Astrocyte (in vitro differentiated cells and primary cell): ENCODE measurements around the gene MCM8. TPM values are rescaled to one million over a fixed set of nuclear protein-coding genes. Genes with fewer than 3 reads are reported as not detected.

Source experiments
- DNase-seq: peaks from one replicate; pipeline ENCODE4 v3.0.0-alpha.2; 2010; ENCODE audit warnings: low read depth
- FAIRE-seq: peaks from 2 replicates; lab custom pipeline; 2011; peaks lifted over from hg19 to GRCh38; lab: Jason Lieb, UNC
- H2AFZ ChIP-seq: 2 replicates; pipeline ENCODE4 v1.6.0; 2012; ENCODE audit warnings: low read depth, low read length, inconsistent platforms
- H3K27ac ChIP-seq: 2 replicates; pipeline ENCODE4 v1.5.1; 2011; ENCODE audit warnings: low read depth, low read length, inconsistent platforms
- H3K27me3 ChIP-seq: 2 replicates; pipeline ENCODE4 v1.6.0; 2011; ENCODE audit warnings: low read length, inconsistent platforms; ENCODE audit not compliant: insufficient read depth
- H3K36me3 ChIP-seq: 2 replicates; pipeline ENCODE4 v1.5.1; 2011; ENCODE audit warnings: low read length, inconsistent platforms; ENCODE audit not compliant: insufficient read depth
- H3K4me1 ChIP-seq: 2 replicates; pipeline ENCODE4 v1.5.1; 2011; ENCODE audit warnings: low read length, inconsistent platforms; ENCODE audit not compliant: insufficient read depth
- H3K4me2 ChIP-seq: 2 replicates; pipeline ENCODE4 v1.6.0; 2012; ENCODE audit warnings: low read length, inconsistent platforms
- H3K4me3 ChIP-seq: 2 replicates; pipeline ENCODE4 v1.5.1; 2011; ENCODE audit warnings: low read depth, mild to moderate bottlenecking, low read length, inconsistent platforms; ENCODE audit not compliant: insufficient read depth
- H3K79me2 ChIP-seq: 2 replicates; pipeline ENCODE4 v1.6.0; 2012; ENCODE audit warnings: mild to moderate bottlenecking, low read length, inconsistent platforms; ENCODE audit not compliant: insufficient read depth
- H3K9ac ChIP-seq: 2 replicates; pipeline ENCODE4 v1.6.0; 2012; ENCODE audit warnings: mild to moderate bottlenecking, low read length, inconsistent platforms
- H3K9me3 ChIP-seq: 2 replicates; pipeline ENCODE4 v1.5.1; 2012; ENCODE audit warnings: low read depth, mild to moderate bottlenecking, low read length, inconsistent platforms; ENCODE audit not compliant: insufficient read depth
- H4K20me1 ChIP-seq: 2 replicates; pipeline ENCODE4 v1.6.0; 2012; ENCODE audit warnings: low read length, inconsistent platforms; ENCODE audit not compliant: insufficient read depth
- H3K27ac Mint-ChIP-seq: one replicate; pipeline ENCODE4 v1.8.0; 2021; ENCODE audit warnings: mild to moderate bottlenecking, mixed read lengths; ENCODE audit not compliant: unreplicated experiment
- H3K27me3 Mint-ChIP-seq: one replicate; pipeline ENCODE4 v1.8.0; 2021; ENCODE audit warnings: low read depth, mixed read lengths; ENCODE audit not compliant: unreplicated experiment
- H3K36me3 Mint-ChIP-seq: one replicate; pipeline ENCODE4 v1.8.0; 2021; ENCODE audit warnings: low read depth, mixed read lengths; ENCODE audit not compliant: unreplicated experiment
- H3K4me1 Mint-ChIP-seq: one replicate; pipeline ENCODE4 v1.8.0; 2021; ENCODE audit warnings: low read depth, mixed read lengths; ENCODE audit not compliant: unreplicated experiment
- H3K4me3 Mint-ChIP-seq: one replicate; pipeline ENCODE4 v1.8.0; 2021; ENCODE audit warnings: mild to moderate bottlenecking, moderate library complexity, mixed read lengths; ENCODE audit not compliant: unreplicated experiment
- H3K9me3 Mint-ChIP-seq: one replicate; pipeline ENCODE4 v1.8.0; 2021; ENCODE audit warnings: mild to moderate bottlenecking, mixed read lengths; ENCODE audit not compliant: unreplicated experiment
- CTCF ChIP-seq: IDR thresholded peaks from 2 replicates; pipeline ENCODE4 v1.5.1; 2011; ENCODE audit warnings: low read depth, mild to moderate bottlenecking, inconsistent platforms, low read length, moderate library complexity; ENCODE audit not compliant: insufficient read depth
- EZH2 ChIP-seq: IDR thresholded peaks from 2 replicates; pipeline ENCODE4 v1.6.1; 2012; ENCODE audit warnings: mild to moderate bottlenecking, low read length, inconsistent platforms; ENCODE audit not compliant: insufficient read depth
- total RNA-seq: library from RNA; stranded (reverse); gene quantifications from 2 replicates; pipeline ENCODE4 v1.2.1, GENCODE V29; 2021

The MCM8 gene
- total RNA-seq, 1 donor from 2014 or later, result 5.7 TPM

- H3K9me3 ChIP-seq, result no peaks in the 10 kb centered on the region
- Mint-ChIP-seq H3K36me3 (peaks cover 9% of the 10 kb centered on the region), H3K27me3 (no peaks in the 10 kb centered on the region), H3K4me1 (peaks cover 5% of the 10 kb centered on the region), H3K4me3 (no peak overlapping the region), H3K27ac (no peak overlapping the region), H3K9me3 (no peaks in the 10 kb centered on the region)
- no peak overlapping the region for H3K4me2 ChIP-seq
- no peak overlapping the region for H3K4me3 ChIP-seq
- peaks cover 71% of the 10 kb centered on the region for H4K20me1 ChIP-seq
- no peak for FAIRE-seq
- no peak for DNase-seq
- peaks cover 91% of the 10 kb centered on the region for H3K79me2 ChIP-seq
- no peaks in the 10 kb centered on the region for H3K27me3 ChIP-seq
- no peaks in the 10 kb centered on the region for H3K4me1 ChIP-seq
- H3K27ac ChIP-seq, result no peak overlapping the region
- TF ChIP-seq EZH2, result no peak
- no peak for TF ChIP-seq CTCF
- peaks cover 35% of the 10 kb centered on the region for H3K36me3 ChIP-seq
- no peak overlapping the region for H3K9ac ChIP-seq
- H2AFZ ChIP-seq, result no peak overlapping the region
Observed at GRCh38 chr20:6014017-6014416, 63.6 kb downstream of the MCM8 start.

GRCh38 chr20:6014957-6015356 is 64.5 kb downstream of the MCM8 start:
- H3K4me3 Mint-ChIP-seq, result no peak overlapping the region
- no peak overlapping the region for H3K27ac Mint-ChIP-seq
- Histone ChIP-seq H3K9ac (no peak overlapping the region), H3K4me2 (no peak overlapping the region), H3K4me1 (no peaks in the 10 kb centered on the region), H4K20me1 (peaks cover 69% of the 10 kb centered on the region), H3K36me3 (peaks cover 30% of the 10 kb centered on the region), H3K4me3 (no peak overlapping the region), H3K9me3 (no peaks in the 10 kb centered on the region), H2AFZ (no peak overlapping the region), H3K79me2 (peaks cover 91% of the 10 kb centered on the region), H3K27me3 (no peaks in the 10 kb centered on the region), H3K27ac (no peak overlapping the region)
- DNase-seq (no peak), FAIRE-seq (no peak)
- H3K27me3 Mint-ChIP-seq, result no peaks in the 10 kb centered on the region
- TF ChIP-seq EZH2 (no peak), CTCF (no peak)
- peaks cover 5% of the 10 kb centered on the region for H3K4me1 Mint-ChIP-seq
- no peaks in the 10 kb centered on the region for H3K9me3 Mint-ChIP-seq
- H3K36me3 Mint-ChIP-seq, result peaks cover 9% of the 10 kb centered on the region

GRCh38 chr20:6017467-6017866 is 67.0 kb downstream of the MCM8 start:
- Histone ChIP-seq H3K27me3 (no peaks in the 10 kb centered on the region), H3K27ac (no peak overlapping the region), H3K9me3 (no peaks in the 10 kb centered on the region), H2AFZ (no peak overlapping the region), H3K9ac (no peak overlapping the region), H3K4me1 (no peaks in the 10 kb centered on the region), H3K79me2 (peaks cover 93% of the 10 kb centered on the region), H3K4me2 (no peak overlapping the region), H3K36me3 (peaks cover 20% of the 10 kb centered on the region), H3K4me3 (no peak overlapping the region), H4K20me1 (peaks cover 58% of the 10 kb centered on the region)
- H3K36me3 Mint-ChIP-seq, result peaks cover 8% of the 10 kb centered on the region
- FAIRE-seq (no peak), DNase-seq (no peak)
- peaks cover 5% of the 10 kb centered on the region for H3K4me1 Mint-ChIP-seq
- no peaks in the 10 kb centered on the region for H3K9me3 Mint-ChIP-seq
- TF ChIP-seq CTCF (no peak), EZH2 (no peak)
- H3K27ac Mint-ChIP-seq, result no peak overlapping the region
- no peaks in the 10 kb centered on the region for H3K27me3 Mint-ChIP-seq
- H3K4me3 Mint-ChIP-seq, result no peak overlapping the region
